Cardiac ventricle fibroblast (primary cell): Measurements from ENCODE around the gene SLC11A2. TPM values are rescaled to one million over a fixed set of nuclear protein-coding genes. Genes with fewer than 3 reads are reported as not detected.

Experiments used
- total RNA-seq: library from RNA; depleted of rRNA; stranded (reverse); fragments of >200 nt; gene quantifications from 2 replicates; pipeline ENCODE4 v1.2.3, GENCODE V29; 2015

The SLC11A2 gene
- 17.5 and 26.6 TPM in 2 replicates for total RNA-seq

DNA sequence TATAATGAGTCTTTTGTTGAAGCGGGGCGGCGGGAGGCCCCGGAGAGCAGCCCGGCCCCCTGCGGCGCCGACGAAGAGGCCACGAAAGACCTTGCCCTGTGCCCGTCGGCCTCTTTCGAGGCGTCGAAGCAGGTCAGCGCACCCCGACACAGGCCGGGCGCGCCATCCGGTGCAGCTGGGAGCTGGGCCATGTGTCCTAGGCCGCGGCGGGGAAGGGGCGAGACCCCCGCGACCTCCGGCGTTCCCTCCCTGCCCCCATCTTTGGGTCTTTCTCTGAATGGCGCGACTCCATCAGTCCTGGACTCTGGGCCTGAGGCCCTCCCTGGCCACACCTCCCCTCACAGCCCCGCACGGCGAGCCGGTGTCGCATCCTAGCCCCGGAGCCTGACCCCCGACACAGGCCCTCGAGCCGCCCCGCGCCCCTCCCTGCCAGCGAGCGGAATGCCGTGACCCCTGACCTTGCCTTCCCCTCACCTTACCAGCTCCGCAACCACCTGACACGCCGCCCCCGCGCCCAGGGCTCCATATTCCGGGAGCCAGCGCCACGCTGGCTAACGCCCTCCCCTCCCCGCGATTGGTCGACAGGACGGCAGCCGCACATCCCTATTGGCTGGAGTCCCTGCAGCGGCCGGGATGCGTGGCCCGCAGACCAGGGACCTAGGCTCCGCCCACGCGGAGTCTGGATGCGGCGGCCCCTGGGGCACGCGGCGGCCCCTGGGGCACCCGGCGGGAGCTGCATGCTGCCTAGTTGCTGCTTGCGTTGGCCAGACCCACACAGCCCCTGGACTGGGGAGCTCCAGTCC is at the start of gene SLC11A2:
Gene SLC11A2, minus strand, starts transcription at position 549 of the 803 bp plus-strand sequence. CDS start 15,656 bp downstream, outside the sequence.

DNA sequence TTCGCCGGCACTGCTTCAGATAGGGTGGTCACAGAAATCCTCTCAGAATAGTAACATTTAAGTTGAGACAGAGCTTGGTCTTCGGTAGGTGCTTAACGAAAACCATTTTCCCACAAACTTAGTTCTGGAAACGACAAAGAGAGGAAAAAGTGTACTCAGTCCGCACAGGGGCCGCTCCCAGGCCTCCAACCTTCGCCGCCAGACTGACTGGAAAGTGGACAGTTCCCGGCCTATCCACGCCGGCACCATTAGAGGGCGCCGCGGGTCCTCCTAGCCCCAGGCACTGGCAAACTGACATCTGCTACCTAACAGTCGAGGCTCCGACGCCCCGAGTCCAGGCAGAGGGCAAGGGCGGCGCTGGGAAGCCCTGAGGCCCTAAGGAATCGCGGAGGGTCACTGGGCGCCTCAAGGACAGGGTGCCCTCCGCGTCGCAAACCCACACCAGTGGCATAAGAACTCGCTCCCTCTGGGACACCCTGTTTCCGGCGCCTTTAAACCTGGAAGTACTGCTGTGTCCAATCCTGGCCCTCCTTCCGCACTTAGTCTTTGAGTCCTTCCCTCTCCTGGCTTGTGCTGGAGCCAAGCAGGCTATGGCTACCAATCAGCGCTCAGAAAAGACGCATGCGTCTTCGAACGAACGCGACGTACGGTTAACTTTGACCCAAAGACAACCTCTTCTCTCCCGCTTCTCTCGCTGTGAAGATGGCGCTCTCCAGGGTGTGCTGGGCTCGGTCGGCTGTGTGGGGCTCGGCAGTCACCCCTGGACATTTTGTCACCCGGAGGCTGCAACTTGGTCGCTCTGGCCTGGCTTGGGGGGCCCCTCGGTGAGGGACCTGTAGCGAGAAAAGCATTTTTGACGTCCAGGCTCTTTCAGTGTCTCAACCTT is 21.7 kb upstream of the SLC11A2 start, which contains the start of gene LETMD1:
Gene LETMD1, plus strand, starts transcription at position 673 of the 886 bp plus-strand sequence. Its CDS starts 30 bp downstream, at position 703.

DNA sequence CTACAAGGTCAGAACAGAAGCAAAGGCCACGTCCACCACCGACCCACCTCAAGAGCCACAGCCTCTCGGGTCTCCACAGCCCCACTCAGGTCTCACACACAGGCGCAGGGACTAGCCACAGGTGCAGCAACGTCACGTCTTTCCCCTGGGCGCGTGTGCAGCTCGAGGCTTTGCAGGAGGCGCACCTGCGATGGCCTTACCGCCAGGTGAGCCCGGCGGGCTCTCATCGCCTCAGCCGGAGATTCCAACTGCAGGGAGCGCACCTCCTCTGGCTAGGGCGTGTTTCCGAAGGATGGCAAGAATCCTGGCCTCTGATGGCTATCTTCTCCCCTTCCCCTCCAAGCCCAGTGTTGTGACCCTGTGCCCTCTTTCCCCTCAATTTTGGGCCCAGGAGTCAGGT is 73.7 kb downstream of the SLC11A2 start, which contains the start of gene HIGD1C:
Gene HIGD1C, plus strand, starts transcription at position 35 of the 400 bp plus-strand sequence. CDS start 1,455 bp downstream, outside the sequence.

Other genes with a start within 250 kb of the SLC11A2 start
- not detected in 2 replicates for gene TMPRSS12, start 183.5 kb downstream of the SLC11A2 start, total RNA-seq
- gene HIGD1C, start 73.8 kb downstream of the SLC11A2 start, total RNA-seq, result not detected in 2 replicates
- 46.5 and 53.4 TPM in 2 replicates for gene LETMD1, start 21.9 kb upstream of the SLC11A2 start, total RNA-seq
- 17.7 and 19.9 TPM in 2 replicates for gene CSRNP2, start 57.2 kb upstream of the SLC11A2 start, total RNA-seq
- gene TFCP2, start 146.8 kb upstream of the SLC11A2 start, total RNA-seq, result 11.0 and 11.4 TPM in 2 replicates
- gene POU6F1, start 191.7 kb upstream of the SLC11A2 start, total RNA-seq, result 3.3 and 6.1 TPM in 2 replicates
- gene DAZAP2, start 212.4 kb upstream of the SLC11A2 start, total RNA-seq, result 132 and 144 TPM in 2 replicates
- 9.7 and 12.9 TPM in 2 replicates for gene SMAGP, start 244.0 kb upstream of the SLC11A2 start, total RNA-seq